Trophoblast cell (in vitro differentiated cells and primary cell): ENCODE results near the gene SERPINE2.

Experiments used
- DNase-seq, 2 donors: peaks; one replicate each; pipeline ENCODE4 v3.0.0-alpha.2; 2016
- H2AFZ ChIP-seq: 2 replicates; pipeline ENCODE4 v1.6.1; 2013; ENCODE audit warnings: low read length, moderate library complexity, mild to moderate bottlenecking; ENCODE audit not compliant: insufficient read depth, poor library complexity
- H2AK5ac ChIP-seq: 2 replicates; pipeline ENCODE4 v1.6.1; 2013; ENCODE audit warnings: mild to moderate bottlenecking, low read length
- H2BK120ac ChIP-seq: 2 replicates; pipeline ENCODE4 v1.6.1; 2013; ENCODE audit warnings: low read length, mild to moderate bottlenecking, moderate library complexity; ENCODE audit not compliant: insufficient read depth, poor library complexity
- H2BK12ac ChIP-seq: 2 replicates; pipeline ENCODE4 v1.6.1; 2013; ENCODE audit warnings: mild to moderate bottlenecking, low read length, moderate library complexity
- H2BK5ac ChIP-seq: 2 replicates; pipeline ENCODE4 v1.6.1; 2013; ENCODE audit warnings: low read length, low read depth, moderate library complexity, mild to moderate bottlenecking; ENCODE audit not compliant: poor library complexity
- H3K14ac ChIP-seq: 2 replicates; pipeline ENCODE4 v1.6.1; 2013; ENCODE audit warnings: mild to moderate bottlenecking, low read length
- H3K18ac ChIP-seq: 2 replicates; pipeline ENCODE4 v1.6.1; 2013; ENCODE audit warnings: mild to moderate bottlenecking, low read length
- H3K23ac ChIP-seq: 2 replicates; pipeline ENCODE4 v1.6.1; 2013; ENCODE audit warnings: low read length
- H3K27ac ChIP-seq: 2 replicates; pipeline ENCODE4 v1.5.1; 2013; ENCODE audit warnings: low read depth, mild to moderate bottlenecking, inconsistent platforms, low read length, moderate library complexity
- H3K27me3 ChIP-seq: 2 replicates; pipeline ENCODE4 v1.6.1; 2013; ENCODE audit warnings: inconsistent platforms, mild to moderate bottlenecking, low read length, moderate library complexity; ENCODE audit not compliant: insufficient read depth
- H3K36me3 ChIP-seq, 2 experiments: 1 replicate in 1 of 2; 2 replicates in 1 of 2; pipeline ENCODE4 v1.6.1; 2013; ENCODE audit warnings: low read length in 2 of 2, mild to moderate bottlenecking in 2 of 2, moderate library complexity in 1 of 2; ENCODE audit not compliant: insufficient read depth in 2 of 2, control insufficient read depth in 1 of 2
- H3K4ac ChIP-seq: 2 replicates; pipeline ENCODE4 v1.6.1; 2013; ENCODE audit warnings: low read depth, mild to moderate bottlenecking, low read length, moderate library complexity
- H3K4me1 ChIP-seq, 2 experiments: 1 replicate in 1 of 2; 2 replicates in 1 of 2; pipeline ENCODE4 v1.6.1; 2013; ENCODE audit warnings: low read length in 2 of 2, mild to moderate bottlenecking in 2 of 2, moderate library complexity in 1 of 2; ENCODE audit not compliant: insufficient read depth in 2 of 2, control insufficient read depth in 1 of 2
- H3K4me2 ChIP-seq: 2 replicates; pipeline ENCODE4 v1.6.1; 2013; ENCODE audit warnings: inconsistent platforms, mild to moderate bottlenecking, low read length, moderate library complexity
- H3K4me3 ChIP-seq: 2 replicates; pipeline ENCODE4 v1.5.1; 2013; ENCODE audit warnings: mild to moderate bottlenecking, low read depth, low read length, inconsistent platforms
- H3K79me1 ChIP-seq: one replicate; pipeline ENCODE4 v1.6.1; 2013; ENCODE audit warnings: low read length
- H3K79me2 ChIP-seq: 2 replicates; pipeline ENCODE4 v1.6.1; 2013; ENCODE audit warnings: low read length, mild to moderate bottlenecking; ENCODE audit not compliant: control insufficient read depth, insufficient read depth, poor library complexity
- H3K9ac ChIP-seq: 2 replicates; pipeline ENCODE4 v1.6.1; 2013; ENCODE audit warnings: mild to moderate bottlenecking, low read length
- H3K9me3 ChIP-seq: 2 replicates; pipeline ENCODE4 v1.6.1; 2013; ENCODE audit warnings: low read depth, mild to moderate bottlenecking, control low read depth, inconsistent platforms, low read length; ENCODE audit not compliant: insufficient read depth
- H4K12ac ChIP-seq: 2 replicates; pipeline ENCODE4 v1.6.1; 2013; ENCODE audit warnings: low read depth, mild to moderate bottlenecking, low read length, moderate library complexity
- H4K8ac ChIP-seq: 2 replicates; pipeline ENCODE4 v1.6.1; 2013; ENCODE audit warnings: low read depth, mild to moderate bottlenecking, low read length, moderate library complexity
- H4K91ac ChIP-seq: one replicate; pipeline ENCODE4 v1.6.1; 2013; ENCODE audit warnings: low read depth, mild to moderate bottlenecking, low read length, moderate library complexity
- WGBS: extraction: QIAGEN DNeasy Blood & Tissue Kit; methylation state at CpG from one replicate; pipeline ENCODE4 v1.1.7; 2013; ENCODE audit warnings: missing lambda C conversion rate; ENCODE audit not compliant: insufficient read length, insufficient coverage; ENCODE audit errors: extremely low coverage; 5-methylcytosine and 5-hydroxymethylcytosine counted together

Gene SERPINE2

GRCh38 chr2:223973606-223974005 lies 65.5 kb downstream of the SERPINE2 start:
- Histone ChIP-seq H2BK12ac (no peak overlapping the region), H3K9ac (no peak overlapping the region), H3K4me1 (no peaks in the 10 kb centered on the region), H3K23ac (no peak overlapping the region), H2BK5ac (no peak overlapping the region), H3K9me3 (no peaks in the 10 kb centered on the region), H3K27ac (no peak overlapping the region), H3K27me3 (no peaks in the 10 kb centered on the region), H3K79me2 (no peaks in the 10 kb centered on the region), H4K12ac (no peak overlapping the region), H3K4ac (no peak overlapping the region), H2AFZ (no peak overlapping the region), H3K4me3 (no peak overlapping the region), H3K36me3 (peaks cover 0 to 2% of the 10 kb centered on the region in 2 experiments), H2AK5ac (no peak overlapping the region), H3K79me1 (no peaks in the 10 kb centered on the region), H3K4me2 (no peak overlapping the region), H2BK120ac (no peak overlapping the region), H3K18ac (no peak overlapping the region), H4K8ac (no peak overlapping the region), H3K14ac (no peak overlapping the region), H4K91ac (no peak overlapping the region)
- no CpG with 5 or more reads among the region's 3 CpGs for WGBS
- no peak for DNase-seq

- no peaks in the 10 kb centered on the region for H3K36me3 ChIP-seq
- H3K23ac ChIP-seq = no peak overlapping the region
- H2AK5ac ChIP-seq = no peak overlapping the region
- no peaks in the 10 kb centered on the region for H3K79me2 ChIP-seq
- H3K4me2 ChIP-seq = no peak overlapping the region
- no peak overlapping the region for H2BK5ac ChIP-seq
- H3K9me3 ChIP-seq = no peaks in the 10 kb centered on the region
- no CpG with 5 or more reads among the region's 7 CpGs for WGBS
- H3K4ac ChIP-seq = no peak overlapping the region
- no peaks in the 10 kb centered on the region for H3K27me3 ChIP-seq
- no peaks in the 10 kb centered on the region for H3K79me1 ChIP-seq
- H4K12ac ChIP-seq = no peak overlapping the region
- H3K14ac ChIP-seq = no peak overlapping the region
- no peak overlapping the region for H4K91ac ChIP-seq
- no peak overlapping the region for H4K8ac ChIP-seq
- no peaks in the 10 kb centered on the region for H3K4me1 ChIP-seq
- H3K18ac ChIP-seq = no peak overlapping the region
- H2AFZ ChIP-seq = no peak overlapping the region
- H3K27ac ChIP-seq = no peak overlapping the region
- no peak overlapping the region for H3K4me3 ChIP-seq
- H3K9ac ChIP-seq = no peak overlapping the region
- no peak overlapping the region for H2BK120ac ChIP-seq
- no peak overlapping the region for H2BK12ac ChIP-seq
- no peak for DNase-seq
These were observed 66.4 kb downstream of the SERPINE2 start for GRCh38 chr2:223972656-223973102.

DNA sequence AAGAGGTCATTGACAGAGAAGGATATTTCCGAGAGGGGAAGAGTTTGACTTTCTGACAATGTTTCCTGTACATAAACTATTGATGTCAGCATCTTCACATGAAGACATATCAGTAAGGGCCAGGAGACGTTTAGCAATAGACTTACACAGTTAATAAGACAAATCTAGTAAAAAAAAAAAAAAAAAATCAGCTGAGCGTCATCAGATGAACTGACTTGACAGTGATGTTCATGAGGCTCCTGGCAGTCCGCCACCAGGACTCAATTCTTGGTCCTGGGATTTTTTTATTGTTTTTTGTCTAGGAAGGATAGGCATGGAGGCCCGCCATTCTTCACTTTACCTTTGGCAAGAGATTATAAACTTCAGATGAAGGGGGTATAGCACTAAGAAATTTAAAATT lies 67.4 kb downstream of the SERPINE2 start:
- WGBS = no CpG with 5 or more reads among the region's 5 CpGs
- peak in 1 of 2 donors; percentile 33 for DNase-seq
- H4K91ac ChIP-seq = no peak overlapping the region
- no peak overlapping the region for H2AFZ ChIP-seq
- H3K79me1 ChIP-seq = no peaks in the 10 kb centered on the region
- no peak overlapping the region for H2BK12ac ChIP-seq
- H2AK5ac ChIP-seq = no peak overlapping the region
- H3K79me2 ChIP-seq = no peaks in the 10 kb centered on the region
- no peak overlapping the region for H3K14ac ChIP-seq
- H3K36me3 ChIP-seq = peaks cover 6% of the 10 kb centered on the region in 2 experiments
- H2BK5ac ChIP-seq = no peak overlapping the region
- no peaks in the 10 kb centered on the region for H3K4me1 ChIP-seq
- no peaks in the 10 kb centered on the region for H3K9me3 ChIP-seq
- H2BK120ac ChIP-seq = no peak overlapping the region
- no peaks in the 10 kb centered on the region for H3K27me3 ChIP-seq
- H3K4me3 ChIP-seq = no peak overlapping the region
- no peak overlapping the region for H3K4me2 ChIP-seq
- H4K12ac ChIP-seq = no peak overlapping the region
- H3K9ac ChIP-seq = no peak overlapping the region
- no peak overlapping the region for H3K23ac ChIP-seq
- no peak overlapping the region for H3K4ac ChIP-seq
- H4K8ac ChIP-seq = no peak overlapping the region
- H3K27ac ChIP-seq = no peak overlapping the region
- no peak overlapping the region for H3K18ac ChIP-seq

DNA sequence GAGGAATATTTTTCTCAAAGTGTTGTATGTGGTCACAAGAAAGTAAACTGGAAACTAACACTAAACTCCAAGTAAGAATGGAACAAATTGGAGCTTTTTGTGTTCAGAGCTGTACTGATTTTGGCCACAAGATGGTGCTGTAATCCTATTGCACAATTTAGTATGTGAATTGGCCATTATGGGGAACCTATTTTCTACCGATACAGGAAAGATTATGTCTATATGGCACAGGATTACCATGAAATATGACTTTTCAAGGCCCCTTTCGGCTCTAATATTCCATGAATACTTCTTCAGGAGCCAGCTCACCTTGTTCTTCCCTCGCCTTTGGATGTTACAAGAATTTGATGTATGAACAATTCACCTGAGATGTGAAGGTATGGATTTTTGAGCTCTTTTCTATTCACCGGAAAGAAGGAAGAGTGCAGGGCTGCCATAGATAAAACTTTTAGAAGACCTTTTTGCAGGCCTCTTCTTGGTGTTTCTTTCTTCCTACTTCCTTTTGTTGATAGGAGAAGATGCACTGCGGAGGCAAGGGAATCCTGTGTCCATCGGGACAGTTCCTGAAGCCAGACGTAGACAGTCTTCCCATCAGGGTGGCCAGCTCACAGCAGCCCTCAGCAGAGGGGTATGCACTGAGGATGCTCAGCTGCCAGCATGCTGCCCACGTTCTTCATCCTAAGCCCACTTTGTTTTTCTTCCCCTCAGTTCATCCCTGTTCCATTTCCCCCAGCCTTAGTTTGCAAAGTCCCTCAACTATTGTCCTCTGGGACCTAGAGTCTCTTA lies 68.5 kb downstream of the SERPINE2 start:
- Histone ChIP-seq H3K9ac (no peak overlapping the region), H2AK5ac (no peak overlapping the region), H3K18ac (no peak overlapping the region), H3K4me2 (no peak overlapping the region), H4K8ac (no peak overlapping the region), H2BK120ac (no peak overlapping the region), H4K12ac (no peak overlapping the region), H3K27me3 (no peaks in the 10 kb centered on the region), H3K4me3 (no peak overlapping the region), H3K4ac (no peak overlapping the region), H3K23ac (no peak overlapping the region), H2AFZ (no peak overlapping the region), H3K79me1 (no peaks in the 10 kb centered on the region), H4K91ac (no peak overlapping the region), H3K14ac (no peak overlapping the region), H3K27ac (no peak overlapping the region), H3K79me2 (no peaks in the 10 kb centered on the region), H2BK5ac (no peak overlapping the region), H2BK12ac (no peak overlapping the region), H3K4me1 (no peaks in the 10 kb centered on the region), H3K9me3 (no peaks in the 10 kb centered on the region), H3K36me3 (peaks cover 10 to 11% of the 10 kb centered on the region in 2 experiments)
- WGBS = no CpG with 5 or more reads among the region's 8 CpGs
- peak; percentile 64 to 94 for DNase-seq
